ENCODE data around the gene CHRNA3.

DNA sequence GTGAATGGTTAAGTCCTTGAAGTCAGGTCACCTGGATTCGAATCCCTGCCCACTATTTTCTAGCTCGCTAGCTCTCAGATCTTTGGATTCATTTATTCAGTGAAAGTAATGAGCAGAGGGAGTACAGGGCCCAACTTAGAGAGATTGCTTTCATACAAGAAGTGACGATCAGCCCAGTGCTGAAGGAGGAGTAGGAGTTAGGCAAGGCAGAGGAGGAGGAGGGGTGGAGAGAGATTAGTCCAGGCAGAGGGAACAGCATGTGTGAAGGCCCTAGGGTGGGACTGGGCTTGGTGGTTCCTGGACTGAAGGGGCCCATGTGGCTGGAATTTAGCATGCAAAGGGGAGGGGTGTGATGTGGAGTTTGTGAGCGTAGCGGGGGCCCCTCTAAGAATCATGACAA is 59.3 kb downstream of the CHRNA3 start:
- no peak for TF ChIP-seq EZH2 (IDR thresholded peaks at IDR 0.05)
- TF ChIP-seq POLR2A (IDR thresholded peaks at IDR 0.05; ENCODE audit: borderline replicate concordance, extremely low read depth, insufficient read depth, insufficient read length): no peak
- no peak for TF ChIP-seq EZH2phosphoT487 (IDR thresholded peaks at IDR 0.05; ENCODE audit: borderline replicate concordance)
- no peak for TF ChIP-seq JUND (IDR thresholded peaks at IDR 0.05)
- no peak for TF ChIP-seq ZNF274 (IDR thresholded peaks at IDR 0.05; ENCODE audit: low read depth, low read length)
- TF ChIP-seq CTCF (IDR thresholded peaks at IDR 0.05 in 2 of 3, conservative IDR thresholded peaks at IDR 0.05 in 1 of 3; ENCODE audit: borderline replicate concordance in 1 of 3, insufficient read depth in 1 of 3, low read depth in 2 of 3, low read length in 2 of 3): no peak
- TF ChIP-seq RAD21 (IDR thresholded peaks at IDR 0.05; ENCODE audit: low read depth): no peak
- no peak for TF ChIP-seq FOSL1 (IDR thresholded peaks at IDR 0.05; ENCODE audit: low read depth)
- TF ChIP-seq, protein P1, sequence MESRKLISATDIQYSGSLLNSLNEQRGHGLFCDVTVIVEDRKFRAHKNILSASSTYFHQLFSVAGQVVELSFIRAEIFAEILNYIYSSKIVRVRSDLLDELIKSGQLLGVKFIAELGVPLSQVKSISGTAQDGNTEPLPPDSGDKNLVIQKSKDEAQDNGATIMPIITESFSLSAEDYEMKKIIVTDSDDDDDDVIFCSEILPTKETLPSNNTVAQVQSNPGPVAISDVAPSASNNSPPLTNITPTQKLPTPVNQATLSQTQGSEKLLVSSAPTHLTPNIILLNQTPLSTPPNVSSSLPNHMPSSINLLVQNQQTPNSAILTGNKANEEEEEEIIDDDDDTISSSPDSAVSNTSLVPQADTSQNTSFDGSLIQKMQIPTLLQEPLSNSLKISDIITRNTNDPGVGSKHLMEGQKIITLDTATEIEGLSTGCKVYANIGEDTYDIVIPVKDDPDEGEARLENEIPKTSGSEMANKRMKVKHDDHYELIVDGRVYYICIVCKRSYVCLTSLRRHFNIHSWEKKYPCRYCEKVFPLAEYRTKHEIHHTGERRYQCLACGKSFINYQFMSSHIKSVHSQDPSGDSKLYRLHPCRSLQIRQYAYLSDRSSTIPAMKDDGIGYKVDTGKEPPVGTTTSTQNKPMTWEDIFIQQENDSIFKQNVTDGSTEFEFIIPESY (IDR thresholded peaks at IDR 0.05; ENCODE audit: extremely low read depth, insufficient replicate concordance, low read length): no peak
- no peak for TF ChIP-seq TCF7L2 (IDR thresholded peaks at IDR 0.05; ENCODE audit: borderline replicate concordance, extremely low read depth, insufficient read depth, insufficient read length)
- no peak for TF ChIP-seq REST (IDR thresholded peaks at IDR 0.05; ENCODE audit: low read depth)
- no peak for TF ChIP-seq SP1 (IDR thresholded peaks at IDR 0.05; ENCODE audit: low read depth)
- TF ChIP-seq, protein P2, sequence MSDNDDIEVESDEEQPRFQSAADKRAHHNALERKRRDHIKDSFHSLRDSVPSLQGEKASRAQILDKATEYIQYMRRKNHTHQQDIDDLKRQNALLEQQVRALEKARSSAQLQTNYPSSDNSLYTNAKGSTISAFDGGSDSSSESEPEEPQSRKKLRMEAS (IDR thresholded peaks at IDR 0.05): no peak
- no peak for TF ChIP-seq POLR2AphosphoS5 (IDR thresholded peaks at IDR 0.05; ENCODE audit: low read depth, low read length)

Measured in HCT116 (cell line).